IPS DF 19.7 (cell line): Measurements from ENCODE around the gene ZNF558.
"Not testable (repeated sequence)": the region's sequence is repeated elsewhere in the genome, so short reads cannot be mapped to it uniquely, and the experiment has no call there.

Source experiments
- DNase-seq: peaks from one replicate; pipeline ENCODE4 v3.0.0-alpha.2; 2013; ENCODE audit warnings: low read depth, low spot score

ZNF558 gene

GRCh38 chr19:8806661-8807060 is 25.4 kb downstream of the ZNF558 start:
- no peak for DNase-seq

GRCh38 chr19:8794823-8795222 is 37.3 kb downstream of the ZNF558 start:
- DNase-seq: no peak

GRCh38 chr19:8773587-8773986 is 58.5 kb downstream of the ZNF558 start:
- not testable (repeated sequence) for DNase-seq

- not testable (repeated sequence) for DNase-seq
Observed at GRCh38 chr19:8769265-8769664, 62.8 kb downstream of the ZNF558 start.

GRCh38 chr19:8767257-8767656 is 64.8 kb downstream of the ZNF558 start:
- not testable (repeated sequence) for DNase-seq
